ENCODE results near the gene HLA-DRA.

DNA sequence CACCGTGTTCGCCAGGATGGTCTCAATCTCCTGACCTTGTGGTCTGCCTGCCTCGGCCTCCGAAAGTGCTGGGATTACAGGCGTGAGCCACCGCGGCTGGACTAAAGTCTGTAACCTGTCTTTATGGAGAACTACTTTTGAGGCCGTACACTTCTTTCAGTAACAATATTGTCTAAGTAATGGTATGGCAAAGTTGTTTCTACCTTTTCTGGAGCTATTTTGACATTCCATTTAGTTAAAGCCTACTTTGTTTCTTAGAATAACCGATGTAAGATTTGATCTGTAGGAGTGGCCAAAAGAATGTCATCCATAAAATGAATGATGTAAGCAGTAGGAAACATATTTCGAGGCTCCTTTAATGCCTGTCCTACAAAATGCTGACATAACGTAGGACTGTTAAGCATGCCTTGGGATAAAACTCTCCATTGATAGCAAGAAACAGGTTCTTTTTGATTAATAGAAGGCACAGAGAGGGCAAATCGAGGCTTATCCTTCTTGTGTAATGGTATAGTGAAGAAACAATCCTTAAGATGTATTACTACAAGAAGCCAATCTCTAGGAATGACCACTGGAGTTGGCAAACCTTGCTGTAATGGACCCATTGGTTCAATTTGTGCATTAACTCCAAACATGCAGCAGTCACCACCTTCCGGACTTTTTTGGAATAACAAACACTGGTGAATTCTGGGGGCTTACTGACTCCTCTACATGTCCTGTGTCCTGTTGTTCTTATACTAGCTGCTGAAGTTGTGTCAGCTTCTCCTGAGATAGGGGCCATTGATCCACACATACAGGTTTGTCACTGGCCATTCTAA, 35.9 kb downstream of the HLA-DRA start:
- TF ChIP-seq, protein P1, sequence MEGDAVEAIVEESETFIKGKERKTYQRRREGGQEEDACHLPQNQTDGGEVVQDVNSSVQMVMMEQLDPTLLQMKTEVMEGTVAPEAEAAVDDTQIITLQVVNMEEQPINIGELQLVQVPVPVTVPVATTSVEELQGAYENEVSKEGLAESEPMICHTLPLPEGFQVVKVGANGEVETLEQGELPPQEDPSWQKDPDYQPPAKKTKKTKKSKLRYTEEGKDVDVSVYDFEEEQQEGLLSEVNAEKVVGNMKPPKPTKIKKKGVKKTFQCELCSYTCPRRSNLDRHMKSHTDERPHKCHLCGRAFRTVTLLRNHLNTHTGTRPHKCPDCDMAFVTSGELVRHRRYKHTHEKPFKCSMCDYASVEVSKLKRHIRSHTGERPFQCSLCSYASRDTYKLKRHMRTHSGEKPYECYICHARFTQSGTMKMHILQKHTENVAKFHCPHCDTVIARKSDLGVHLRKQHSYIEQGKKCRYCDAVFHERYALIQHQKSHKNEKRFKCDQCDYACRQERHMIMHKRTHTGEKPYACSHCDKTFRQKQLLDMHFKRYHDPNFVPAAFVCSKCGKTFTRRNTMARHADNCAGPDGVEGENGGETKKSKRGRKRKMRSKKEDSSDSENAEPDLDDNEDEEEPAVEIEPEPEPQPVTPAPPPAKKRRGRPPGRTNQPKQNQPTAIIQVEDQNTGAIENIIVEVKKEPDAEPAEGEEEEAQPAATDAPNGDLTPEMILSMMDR (conservative IDR thresholded peaks at IDR 0.05; ENCODE audit: low read depth, low read length), result no peak
- TF ChIP-seq MAFK (IDR thresholded peaks at IDR 0.05; ENCODE audit: low read depth, low read length) (no peak), MAZ (IDR thresholded peaks at IDR 0.05; ENCODE audit: borderline replicate concordance, low read depth, low read length) (no peak), POLR2A (IDR thresholded peaks at IDR 0.05; ENCODE audit: low read depth, low read length) (no peak), SMC3 (IDR thresholded peaks at IDR 0.05; ENCODE audit: low read depth, low read length) (no peak)
